Stimulated activated CD4-positive, alpha-beta T cell treated with anti-CD3 and anti-CD28 coated beads, TNF-alpha, amount 100 ng/mL, for 1 hour (primary cell): Measurements from ENCODE around the gene GPR161.

ENCODE experiments used
- DNase-seq, 3 donors: peaks; one replicate each; pipeline ENCODE4 v3.0.0-alpha.2; 2020; ENCODE audit warnings: low read depth in 3 of 3, low spot score in 1 of 3

The GPR161 gene

DNA sequence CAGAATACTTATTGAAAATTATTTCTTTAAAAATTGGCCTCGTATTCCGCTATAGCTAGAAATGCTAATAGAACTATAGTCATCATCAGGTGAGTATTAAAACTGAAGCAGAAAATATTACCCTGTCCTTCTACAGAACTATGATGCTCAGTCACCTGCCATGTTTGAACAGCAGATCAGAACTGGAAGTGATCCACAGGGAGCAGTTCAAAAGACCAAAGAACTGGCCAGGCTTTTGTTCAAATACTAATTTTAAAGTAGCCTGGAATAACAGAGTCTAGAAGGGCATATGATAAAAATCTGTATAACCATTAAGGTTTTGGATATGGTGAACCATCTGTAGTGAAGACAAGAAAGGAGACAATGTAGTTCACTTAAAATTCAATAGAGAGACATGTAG is 94.4 kb downstream of the GPR161 start:
- DNase-seq: no peak

DNA sequence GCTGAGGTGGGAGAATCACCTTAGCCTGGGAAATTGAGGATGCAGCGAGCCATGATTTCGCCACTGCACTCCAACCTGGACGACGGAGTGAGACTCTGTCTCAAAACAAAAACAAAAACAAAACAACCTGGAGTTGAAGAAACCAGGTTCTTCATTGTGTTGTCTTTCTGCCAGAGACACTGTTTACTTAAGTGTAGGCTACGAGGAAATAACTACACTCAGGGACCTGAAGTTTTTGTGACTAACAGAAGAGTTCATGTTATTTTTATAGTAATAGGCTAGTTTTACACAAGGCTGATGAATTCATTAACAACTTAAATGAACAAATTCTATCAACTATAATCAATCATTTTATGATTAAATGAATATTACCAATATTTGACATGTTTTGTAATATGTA is 101.4 kb downstream of the GPR161 start:
- DNase-seq: no peak

DNA sequence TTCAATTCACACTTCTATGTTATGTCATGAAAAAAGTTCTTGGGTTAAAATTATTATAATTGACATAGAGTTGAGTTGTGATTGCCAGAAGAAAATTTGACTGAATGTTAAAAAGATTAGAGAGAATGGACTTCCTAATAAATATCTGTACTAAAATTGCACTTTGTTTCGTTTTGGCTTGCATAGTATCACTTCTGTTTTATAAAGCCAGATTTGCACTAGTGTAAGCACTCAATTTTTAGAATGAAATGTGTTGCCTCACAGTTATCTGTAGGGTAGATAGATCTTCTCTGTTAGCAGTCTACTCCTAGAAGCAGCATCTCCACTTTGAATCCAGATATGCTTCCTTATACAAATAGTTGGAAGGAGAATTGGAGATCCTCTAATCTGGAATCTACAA is 104.7 kb downstream of the GPR161 start:
- DNase-seq: no peak

DNA sequence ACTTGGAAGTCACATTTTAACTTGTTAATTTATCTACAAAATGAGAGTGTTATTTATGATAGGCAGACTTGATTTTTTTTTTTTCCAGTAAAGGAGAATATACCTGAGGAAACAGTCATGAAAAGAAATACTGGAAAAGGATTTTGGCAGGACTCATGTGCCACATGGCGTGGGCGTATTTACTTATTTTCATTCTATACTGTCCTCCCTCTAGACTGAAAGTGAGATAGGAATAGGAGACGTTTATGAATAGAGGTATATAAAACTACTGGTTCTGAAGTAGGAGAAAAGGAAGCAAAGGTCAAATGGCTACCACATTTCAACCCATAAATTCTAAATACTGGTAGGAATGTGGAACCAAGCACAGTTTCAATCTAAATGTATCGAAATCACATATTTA is 105.1 kb downstream of the GPR161 start:
- DNase-seq: no peak

DNA sequence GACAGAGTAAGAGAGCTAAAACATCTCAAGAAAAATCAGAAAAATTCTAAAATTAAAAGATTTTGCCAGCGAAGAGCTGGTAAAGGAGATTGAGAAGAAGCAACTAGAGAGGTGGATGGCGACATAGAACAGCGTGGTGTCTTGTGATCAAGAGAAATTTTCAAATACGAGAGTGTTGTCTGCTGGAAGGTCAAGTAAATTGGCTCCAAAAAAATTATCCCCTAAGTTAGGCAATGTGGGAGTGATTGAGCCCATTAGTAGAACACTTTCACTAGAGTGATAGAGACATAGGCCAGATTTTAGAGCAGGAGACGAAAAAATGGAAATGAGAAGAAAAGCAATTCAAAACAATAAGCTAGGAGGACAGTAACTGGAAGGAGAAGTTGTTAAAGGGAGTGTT is 105.5 kb downstream of the GPR161 start:
- DNase-seq: no peak
